NCI-H510A treated with DMSO at 0.1 percent for 48 hours (cell line): ENCODE data around the gene KRTAP10-4.
"Not testable (repeated sequence)": the region's sequence is repeated elsewhere in the genome, so short reads cannot be mapped to it uniquely, and the experiment has no call there.

Experiments
- DNase-seq: peaks from one replicate; lab custom pipeline; 2025; lab: John Stamatoyannopoulos, UW

KRTAP10-4 gene

DNA sequence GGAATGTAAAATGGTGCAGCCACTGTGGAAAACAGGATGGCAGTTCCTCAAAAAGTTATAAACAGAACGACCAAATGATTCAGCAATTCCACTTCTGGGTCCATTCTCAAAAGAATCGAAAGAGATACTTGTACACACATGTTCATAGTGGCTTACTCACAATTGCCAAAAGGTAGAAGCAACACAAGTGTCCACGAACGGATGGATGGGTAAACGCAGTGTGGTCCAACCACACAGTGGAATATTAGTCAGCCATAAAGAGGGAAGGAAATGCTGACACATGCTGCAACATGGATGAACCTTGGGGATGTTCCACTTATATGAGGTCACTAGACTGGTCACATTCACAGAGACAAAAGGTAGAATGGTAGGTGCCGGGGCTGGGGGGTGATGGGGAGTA lies 38.8 kb upstream of the KRTAP10-4 start:
- no peak for DNase-seq

DNA sequence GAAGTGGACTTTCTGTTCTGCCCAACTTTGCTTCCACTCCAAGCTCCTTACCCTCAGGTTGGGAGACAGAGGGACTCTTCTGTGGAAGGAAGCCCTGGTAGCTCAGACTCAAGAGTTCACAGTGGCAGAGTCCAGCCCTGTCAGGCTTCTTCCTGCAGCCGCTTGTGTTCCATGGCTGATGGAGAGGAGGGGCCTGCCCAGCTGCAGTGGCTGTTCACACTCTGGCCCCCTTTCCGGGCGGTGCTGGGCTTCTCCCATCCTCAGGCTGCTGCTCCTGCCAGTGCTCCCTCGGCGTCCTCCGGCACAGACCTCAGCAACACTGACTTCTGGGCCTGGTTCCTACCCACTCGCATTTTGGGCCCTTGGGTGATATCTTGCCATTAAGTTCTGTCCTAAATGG lies 37.6 kb upstream of the KRTAP10-4 start:
- no peak for DNase-seq

DNA sequence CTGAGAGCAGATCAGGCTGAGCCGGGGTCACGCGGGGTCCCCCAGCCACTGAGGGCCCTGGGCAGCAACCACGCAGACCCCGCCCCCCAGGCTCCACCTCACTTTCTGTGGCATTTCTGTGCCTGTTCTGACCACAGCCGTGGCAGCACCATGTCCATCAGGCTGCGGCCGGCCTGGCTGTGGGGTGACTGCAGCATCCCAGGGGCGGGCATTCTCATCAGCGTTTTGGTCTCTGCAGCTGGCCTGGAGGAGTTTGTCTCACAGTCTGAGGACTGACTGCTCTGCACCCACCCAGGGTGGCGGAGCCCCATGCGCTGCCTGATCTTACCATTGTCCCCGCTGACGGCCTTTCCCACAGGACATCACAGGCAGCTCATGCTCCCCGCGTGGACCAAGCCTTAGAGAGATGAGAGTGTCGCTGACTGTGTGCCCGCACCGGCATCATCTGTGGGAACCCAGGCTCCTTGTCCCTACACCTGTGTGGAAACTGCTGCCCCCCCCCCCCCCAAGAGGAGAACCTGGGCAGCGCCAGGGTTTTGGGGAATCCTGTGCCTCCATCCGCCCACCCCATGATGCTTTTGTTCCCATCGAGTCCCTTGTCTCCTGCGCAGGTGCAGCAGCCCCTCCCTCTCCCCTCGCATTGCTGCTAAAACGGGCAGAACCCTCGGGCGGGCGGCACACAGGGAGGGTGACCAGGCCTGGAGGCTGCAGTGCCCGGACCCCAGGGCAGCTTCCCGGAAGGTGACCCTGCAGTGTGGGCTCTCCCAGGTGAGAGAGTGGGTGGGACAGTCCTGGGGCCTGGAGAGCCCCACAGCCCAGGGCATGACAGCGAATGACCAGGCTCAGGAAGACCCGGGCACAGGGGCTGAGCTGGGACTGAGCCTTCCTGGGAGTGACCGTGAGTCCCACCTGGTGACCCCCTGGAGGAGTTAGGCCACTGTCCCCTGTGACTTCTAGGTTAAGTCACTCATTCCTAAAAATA lies 35.3 kb upstream of the KRTAP10-4 start:
- no peak for DNase-seq

DNA sequence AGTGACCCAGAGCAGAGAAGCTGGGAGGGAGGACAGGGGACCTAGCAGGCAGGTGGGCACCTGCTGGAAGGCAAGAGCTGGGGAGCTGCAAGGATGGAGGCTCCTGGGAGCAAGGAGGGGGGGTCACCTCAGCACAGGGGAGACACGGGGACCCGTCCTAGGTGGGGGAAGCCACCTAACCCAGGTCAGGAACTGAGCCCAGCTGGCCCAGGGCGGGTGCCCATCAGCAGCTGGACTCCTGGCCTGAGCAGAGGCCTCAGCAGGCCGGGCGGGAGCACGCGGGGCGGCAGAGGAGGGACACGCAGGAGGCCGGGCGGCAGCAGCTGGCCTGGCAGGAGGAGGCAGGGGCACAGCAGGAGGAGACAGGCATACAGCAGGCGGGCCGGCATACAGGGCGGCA lies 34.5 kb upstream of the KRTAP10-4 start:
- no peak for DNase-seq

DNA sequence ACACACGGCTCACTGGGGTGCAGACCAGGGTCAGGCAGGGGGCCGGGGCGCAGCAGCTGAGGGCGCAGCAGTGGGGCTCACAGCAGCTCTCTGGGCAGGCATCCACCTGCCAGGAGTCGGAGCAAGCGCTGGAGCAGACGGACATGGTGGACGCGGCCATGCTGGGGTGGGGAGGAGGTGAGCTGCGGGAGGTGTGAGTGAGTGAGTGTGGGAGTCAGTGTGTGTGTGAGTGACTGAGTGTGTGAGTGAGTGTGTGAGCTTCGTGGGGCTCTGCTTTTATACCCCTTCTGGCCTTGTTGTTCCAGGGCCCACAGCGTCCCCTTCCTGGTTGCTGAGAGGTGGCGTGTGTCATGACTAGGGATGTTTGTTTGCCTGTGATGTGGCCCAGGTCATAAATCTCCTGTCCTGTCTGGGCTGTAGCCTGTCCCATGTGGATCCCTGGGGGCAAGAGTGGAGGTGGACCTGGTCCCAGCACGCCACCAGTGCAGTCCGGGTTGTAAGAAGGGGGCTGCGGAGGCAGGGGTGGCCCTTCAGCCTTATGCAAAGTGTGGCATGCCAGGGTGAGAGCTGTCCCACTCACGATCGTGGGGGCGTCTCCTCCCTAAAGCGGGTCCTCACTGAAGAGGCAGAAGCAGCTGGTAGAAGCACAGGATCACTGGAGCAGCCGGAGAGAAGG lies 33.4 kb upstream of the KRTAP10-4 start, which contains the start of gene KRTAP10-1:
Gene KRTAP10-1, minus strand, starts transcription at position 205 of the 676 bp plus-strand sequence. Its CDS starts 45 bp downstream, at position 160.
- DNase-seq = no peak

DNA sequence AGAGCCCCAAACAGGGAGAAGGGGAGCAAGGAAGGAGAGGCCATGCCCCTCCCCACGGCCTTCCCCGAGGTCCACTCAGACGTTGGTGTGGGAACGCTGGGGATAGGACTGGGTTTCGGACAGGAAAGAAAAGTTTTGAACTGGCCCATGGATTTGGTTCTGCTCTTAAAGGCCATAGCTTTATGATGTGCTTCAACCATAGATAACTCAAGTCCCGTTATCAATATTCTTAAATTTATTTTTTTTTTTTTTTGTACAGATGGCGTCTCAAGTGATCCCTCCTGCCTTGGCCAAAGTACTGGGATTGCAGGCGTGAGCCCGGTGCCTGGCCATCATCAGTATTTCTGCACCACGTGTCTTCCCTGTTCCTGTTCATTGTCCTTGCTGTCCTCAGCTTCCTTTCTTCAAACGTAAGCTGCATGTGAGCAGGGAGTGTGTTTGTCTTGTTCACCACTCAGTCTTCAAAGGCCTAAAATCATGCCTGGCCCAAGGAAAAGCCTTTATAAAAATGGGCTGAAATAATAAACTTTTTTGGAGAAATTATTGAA lies 32.7 kb upstream of the KRTAP10-4 start:
- no peak for DNase-seq

DNA sequence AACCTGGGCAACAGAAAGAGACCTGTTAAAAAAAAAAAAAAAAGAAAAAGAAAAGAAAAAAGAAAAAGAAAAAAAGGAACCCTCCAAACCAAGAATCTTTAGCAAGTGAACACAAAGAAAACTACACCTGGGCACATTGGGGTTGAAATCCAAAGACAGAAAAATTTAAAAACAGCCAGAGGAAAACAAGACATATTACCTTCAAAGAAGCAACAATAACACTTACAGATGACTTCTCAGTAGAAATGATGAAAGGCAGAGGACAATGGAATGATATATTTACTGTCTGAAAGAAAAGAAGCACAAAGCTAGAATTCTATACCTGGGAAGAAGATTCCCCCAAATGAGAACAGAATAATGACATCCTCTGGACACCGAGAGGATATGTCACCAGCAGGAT lies 30.8 kb upstream of the KRTAP10-4 start:
- no peak for DNase-seq

DNA sequence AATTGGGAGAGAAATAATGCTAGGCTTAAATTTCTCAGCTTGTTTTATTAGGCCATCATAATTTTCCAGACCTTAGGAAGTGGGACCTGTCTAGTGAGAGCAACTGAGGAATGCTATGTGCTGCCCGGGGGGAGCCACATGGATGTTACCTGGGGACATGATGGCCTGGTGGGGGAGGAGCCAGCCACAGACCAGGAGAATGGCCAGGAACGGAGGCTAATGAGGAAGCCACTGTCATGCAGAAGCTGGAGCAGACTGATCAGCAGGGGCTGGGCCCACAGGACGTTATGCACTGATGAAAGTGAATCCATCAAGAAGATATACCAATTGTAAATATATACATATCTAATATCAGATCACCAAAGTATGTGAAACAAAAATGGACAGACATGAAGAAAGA lies 29.0 kb upstream of the KRTAP10-4 start:
- no peak for DNase-seq

DNA sequence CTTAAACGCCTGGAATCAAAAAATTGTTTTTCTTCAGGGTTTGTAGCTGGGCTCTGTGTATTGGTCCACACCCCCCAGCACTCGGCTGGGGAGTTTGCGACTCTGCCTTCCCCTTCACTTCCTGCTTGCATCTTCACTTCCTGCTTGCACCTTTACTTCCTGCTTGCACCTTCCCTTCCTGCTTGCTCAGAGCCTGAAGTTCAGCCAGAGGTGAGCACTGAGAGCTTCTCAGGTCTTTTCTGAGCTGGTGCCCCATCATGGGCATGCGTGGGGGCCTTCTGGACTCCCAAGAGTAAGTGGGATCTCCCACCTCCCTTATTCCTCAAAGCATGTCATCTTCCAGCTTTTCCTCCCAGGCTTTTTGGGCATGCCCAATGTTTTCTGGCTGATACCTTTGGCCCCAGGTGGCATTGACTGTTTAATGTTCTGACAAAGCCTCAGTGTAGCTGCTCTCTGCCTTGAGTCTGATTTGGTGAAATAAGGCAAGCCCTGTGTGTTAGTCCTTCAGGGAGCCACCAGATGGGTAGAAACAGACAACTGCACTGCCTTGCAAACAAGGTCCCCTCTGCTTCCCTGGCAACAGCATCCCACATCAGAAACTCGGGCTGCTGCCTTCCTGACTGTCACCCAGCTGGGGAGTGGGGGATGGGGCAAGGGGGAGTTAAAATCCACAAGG lies 25.7 kb upstream of the KRTAP10-4 start:
- no peak for DNase-seq

DNA sequence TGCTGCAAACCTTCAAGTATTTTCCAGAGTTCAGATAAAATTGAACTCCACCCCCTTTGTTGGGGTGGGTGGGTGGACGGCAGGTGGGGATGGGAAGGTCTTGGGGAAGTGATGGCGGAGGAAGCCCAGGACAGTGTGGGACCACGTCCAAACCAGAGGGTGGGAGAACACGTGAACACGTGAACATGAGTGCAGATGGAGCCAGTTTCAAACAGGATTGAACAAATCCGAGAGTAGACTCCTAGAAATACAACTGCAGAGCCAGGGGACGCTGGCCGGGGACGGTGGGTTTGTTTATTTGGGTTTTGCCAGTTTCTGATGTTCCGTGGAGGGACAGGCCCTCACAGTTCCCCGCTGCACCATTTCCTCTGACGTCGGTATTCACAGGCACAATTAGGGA lies 25.1 kb upstream of the KRTAP10-4 start:
- DNase-seq = no peak

DNA sequence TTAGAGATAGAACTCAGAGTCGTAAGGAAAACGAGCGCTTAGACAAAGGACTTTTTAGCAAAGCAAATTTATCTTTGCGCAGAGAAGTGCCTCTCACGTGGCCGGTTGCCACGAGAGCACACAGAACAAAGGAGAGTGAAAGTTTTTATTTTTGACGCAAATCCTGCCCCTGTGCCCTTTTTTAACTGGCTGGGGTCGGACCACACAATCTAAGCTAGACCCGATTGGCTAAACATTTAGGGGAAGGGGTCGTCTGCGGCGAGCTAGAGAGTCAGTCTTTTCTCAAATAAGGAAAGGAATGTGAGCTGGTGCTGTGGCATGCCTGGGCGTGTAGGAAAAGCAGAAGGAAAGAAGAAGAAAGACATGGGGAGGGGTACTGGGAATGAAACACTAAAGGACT lies 24.6 kb upstream of the KRTAP10-4 start:
- DNase-seq = no peak

DNA sequence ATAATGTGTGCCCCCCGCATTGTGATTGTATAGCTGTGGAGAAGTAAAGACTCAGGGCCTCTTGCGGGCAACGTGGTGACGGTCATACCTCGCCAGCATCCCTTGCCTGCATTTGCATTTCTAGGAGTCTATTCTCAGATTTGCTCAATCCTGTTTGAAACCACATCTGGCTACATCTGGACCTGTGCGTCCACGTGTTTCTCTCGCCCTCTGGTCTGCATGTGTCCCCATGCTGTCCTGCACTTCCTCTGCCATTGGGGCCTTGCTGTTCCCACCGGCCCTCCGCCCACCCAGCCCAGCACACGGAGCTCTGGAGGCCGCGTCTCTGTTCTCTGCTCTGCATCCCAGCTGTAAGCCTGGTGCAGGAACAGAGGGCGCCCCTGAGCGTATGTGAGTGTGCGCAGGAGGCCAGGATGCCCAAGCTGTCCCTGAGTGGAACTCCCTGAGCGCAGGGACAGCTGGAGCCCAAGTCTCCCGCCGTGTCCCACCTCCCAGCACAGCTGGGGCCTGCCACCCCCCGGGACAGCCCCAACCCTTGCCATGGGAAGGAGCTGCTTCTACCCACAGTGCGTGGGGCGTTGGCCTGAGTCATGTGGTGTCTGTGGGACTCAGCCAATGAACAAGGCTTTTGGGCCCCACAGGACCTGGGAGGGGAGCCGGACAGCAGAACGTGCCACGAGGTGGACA lies 23.9 kb upstream of the KRTAP10-4 start:
- no peak for DNase-seq

DNA sequence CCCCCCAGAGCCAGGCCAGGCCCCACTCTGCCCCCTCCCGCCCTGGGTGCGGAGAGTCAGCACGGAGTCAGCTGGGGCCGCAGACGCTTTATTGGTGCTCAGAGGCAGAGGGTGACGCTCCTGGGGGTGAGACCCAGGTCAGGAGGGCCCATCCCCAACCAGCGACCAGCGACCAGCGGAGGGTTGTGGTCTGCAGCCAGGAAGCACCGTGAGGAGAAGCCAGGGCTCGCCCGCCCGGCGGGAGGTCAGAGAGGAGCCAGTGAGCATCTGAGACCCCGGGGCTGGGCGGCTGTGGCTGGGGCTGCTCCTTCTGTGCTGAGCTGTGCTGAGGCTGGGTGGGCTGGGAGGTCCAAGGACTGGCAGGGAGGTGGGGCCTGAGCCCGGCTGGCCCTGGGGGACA lies 23.2 kb upstream of the KRTAP10-4 start:
- DNase-seq = not testable (repeated sequence)

DNA sequence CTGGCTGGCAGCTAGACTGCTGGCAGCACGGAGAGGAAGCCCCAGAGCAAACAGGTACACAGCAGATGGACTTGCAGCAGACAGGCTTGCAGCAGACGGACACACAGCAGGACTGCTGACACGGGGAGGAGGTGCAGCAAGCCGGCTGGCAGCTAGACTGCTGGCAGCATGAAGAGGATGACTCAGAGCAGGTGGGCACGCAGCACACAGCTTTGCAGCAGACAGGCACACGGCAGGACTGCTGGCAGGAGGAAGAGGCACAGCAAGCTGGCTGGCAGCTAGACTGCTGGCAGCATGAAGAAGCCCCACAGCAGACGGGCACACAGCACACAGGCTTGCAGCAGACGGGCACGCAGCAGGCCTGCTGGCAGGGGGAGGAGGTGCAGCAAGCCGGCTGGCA lies 22.7 kb upstream of the KRTAP10-4 start:
- no peak for DNase-seq

DNA sequence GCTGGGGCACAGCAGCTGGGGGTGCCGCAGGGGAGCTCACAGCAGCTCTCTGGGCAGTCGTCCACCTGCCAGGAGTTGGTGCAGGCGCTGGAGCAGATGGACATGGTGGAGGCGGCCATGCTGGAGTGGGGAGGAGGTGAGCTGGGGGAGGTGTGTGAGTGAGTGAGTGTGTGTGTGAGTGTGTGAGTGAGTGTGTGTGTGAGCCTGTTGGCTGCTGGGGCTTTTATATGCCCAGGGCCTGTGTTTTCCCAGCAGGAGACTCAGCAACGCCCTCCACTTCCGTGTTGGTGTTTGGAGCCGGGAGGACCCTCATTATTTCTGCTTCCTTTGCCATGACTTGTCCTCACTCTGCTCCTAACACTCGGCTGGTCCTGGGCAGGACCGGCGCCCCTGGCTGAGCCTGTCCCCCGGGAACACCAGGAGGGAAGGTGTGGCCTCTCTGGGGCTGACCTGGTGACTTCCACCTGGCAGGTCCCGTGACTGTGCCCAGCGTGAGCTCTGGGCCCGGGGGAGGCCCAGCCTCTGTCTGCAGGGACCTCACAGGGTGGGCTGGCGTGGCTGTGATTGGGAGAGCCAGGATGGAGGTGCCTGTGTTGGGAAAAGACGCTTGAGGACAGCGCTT lies 22.1 kb upstream of the KRTAP10-4 start, which contains the start of gene KRTAP10-2:
Gene KRTAP10-2, minus strand, starts transcription at position 166 of the 622 bp plus-strand sequence. Its CDS starts 47 bp downstream, at position 119.
- no peak for DNase-seq

DNA sequence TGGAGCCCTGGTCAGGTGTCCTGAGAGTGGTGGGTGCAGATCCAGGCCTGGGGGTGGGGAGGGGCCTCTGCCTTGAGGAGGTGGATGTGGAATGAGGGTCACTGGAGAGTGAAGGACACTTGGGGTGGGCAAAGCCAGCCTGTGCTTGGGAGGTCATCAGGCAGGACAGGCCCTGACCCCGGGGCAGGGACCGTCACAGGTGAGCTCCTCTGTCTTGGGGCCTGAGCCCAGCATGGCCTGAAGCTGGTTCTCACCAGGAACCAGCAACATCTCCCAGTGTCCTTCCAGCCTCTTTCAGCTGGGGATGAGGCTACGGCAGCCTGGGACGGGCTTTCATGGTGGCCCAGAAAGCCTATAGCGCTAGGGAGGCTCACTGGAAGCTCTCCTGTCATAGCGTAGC lies 21.4 kb upstream of the KRTAP10-4 start:
- DNase-seq = no peak

DNA sequence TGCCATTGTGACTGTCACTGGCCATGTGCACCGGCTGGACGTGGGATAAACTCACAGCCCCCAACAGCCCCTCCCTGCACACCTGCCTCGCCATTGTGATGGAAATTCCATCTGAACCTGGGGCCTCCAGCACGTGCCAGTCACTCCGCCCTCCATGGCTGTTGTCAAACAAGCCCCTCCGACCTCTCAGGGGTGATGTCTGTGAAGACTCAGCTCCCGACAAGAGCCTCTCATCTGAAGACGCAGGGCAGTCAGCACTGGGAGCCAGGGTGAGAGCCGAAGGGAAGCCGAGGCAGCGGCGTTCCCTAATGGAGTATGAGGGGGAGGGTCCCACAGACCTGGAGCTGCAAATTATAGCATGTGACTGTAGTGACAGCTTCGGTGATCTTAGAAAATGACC lies 20.8 kb upstream of the KRTAP10-4 start:
- DNase-seq = no peak

DNA sequence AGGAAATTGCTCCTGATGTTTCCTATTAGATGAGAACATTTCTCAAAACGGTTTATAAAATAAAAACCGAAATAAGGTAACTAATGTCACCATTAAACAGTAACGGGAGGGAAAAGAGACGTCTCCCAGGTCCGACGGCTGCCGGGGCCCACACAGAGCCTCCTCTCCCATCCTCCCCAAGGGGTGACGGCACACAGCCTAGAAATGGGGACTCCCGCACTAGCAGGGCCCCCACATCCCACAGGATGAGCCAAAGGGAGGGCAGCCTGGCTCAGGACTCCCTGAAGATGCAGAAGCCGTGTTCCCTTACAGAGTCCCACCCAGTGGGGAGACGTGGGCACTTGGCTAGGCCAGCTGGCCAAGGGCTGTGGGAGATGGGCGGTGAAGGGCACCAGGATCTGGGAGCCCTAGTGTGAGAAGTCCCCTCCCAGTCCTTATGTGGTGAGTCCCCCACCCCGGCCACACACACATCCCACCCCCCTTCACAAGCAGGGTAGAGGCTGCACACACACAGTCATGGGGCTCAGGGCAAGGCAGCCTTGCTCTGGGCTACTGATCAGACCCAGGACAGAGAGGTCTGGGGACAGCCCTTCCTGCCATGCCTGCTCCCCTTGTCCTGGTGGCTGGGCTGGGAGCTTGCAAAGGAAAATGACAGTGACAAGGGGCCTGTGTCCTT lies 18.2 kb upstream of the KRTAP10-4 start:
- no peak for DNase-seq

DNA sequence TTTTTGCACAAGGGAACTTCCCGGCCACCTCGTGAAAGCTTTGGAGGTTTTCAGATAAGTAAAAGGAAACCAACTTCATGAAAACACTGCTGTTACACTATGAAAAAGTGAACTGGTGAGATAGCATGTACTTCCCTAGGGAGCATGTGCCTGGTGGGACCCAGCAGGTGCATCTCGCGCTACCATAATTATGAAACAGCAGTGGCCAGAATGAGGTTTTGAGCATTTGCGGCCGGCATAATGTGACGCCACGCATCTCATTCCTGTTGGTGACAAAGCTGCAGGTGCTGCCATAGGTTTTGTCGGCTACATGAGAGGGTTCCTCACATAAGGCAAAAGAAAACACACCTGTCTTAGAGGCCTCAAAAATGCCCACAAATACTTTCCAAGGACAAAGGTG lies 16.6 kb upstream of the KRTAP10-4 start:
- no peak for DNase-seq

DNA sequence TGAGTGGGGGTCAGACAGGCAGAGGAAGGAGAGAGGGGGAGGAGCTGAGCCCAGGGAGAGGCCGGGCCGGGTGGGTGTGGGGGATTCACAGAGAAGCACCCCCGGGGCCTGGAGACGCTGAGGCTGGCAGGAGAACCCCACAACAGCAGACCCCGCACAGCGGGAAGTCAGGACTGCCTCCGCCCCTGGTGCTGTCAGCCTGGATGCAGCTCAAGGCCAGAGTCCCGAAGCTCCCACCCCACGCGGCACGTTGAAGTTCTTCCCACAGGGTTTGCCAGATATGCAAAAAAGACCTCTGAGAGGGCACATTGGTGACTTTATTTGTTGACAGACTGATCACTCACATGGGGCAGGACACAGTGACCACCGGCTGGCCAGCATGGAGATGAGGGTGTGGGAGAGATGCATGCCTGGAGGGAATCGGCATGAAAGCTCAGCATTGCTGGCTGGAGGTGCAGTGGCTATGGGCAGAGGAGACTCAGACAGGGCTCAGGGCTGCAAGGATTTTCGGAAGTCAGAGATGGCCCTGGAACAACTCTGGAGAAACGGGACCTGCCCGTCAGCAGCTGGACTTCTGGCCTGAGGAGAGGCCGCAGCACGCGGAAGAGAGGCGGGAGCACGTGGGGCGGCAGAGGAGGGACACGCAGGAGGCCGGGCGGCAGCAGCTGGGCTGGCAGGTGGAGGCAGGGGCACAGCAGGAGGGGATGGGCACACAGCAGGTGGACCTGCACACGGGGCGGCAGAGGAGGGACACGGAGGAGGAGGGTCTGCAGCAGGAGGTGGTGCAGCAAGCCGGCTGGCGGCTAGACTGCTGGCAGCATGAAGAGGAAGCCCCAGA lies 15.8 kb upstream of the KRTAP10-4 start:
- no peak for DNase-seq
